GM13977 (cell line): ENCODE results near the gene ENTREP3.

Experiments
- DNase-seq: peaks from one replicate; pipeline ENCODE4 v3.0.0; 2012; ENCODE audit warnings: low spot score
- CTCF ChIP-seq: IDR thresholded peaks from 2 replicates; pipeline ENCODE4 v1.5.1; 2012; ENCODE audit warnings: mild to moderate bottlenecking, control low read depth; ENCODE audit not compliant: insufficient read depth; ENCODE audit errors: extremely low read depth, missing control alignments
- in situ Hi-C: fragments of 300-500 bp; cut with MboI; formaldehyde crosslinking; loops from one replicate; pipeline ENCODE4 v1.12.0; 2022; ENCODE audit warnings: low sequenced_read_pairs, low pct_unique_long_range_greater_than_20kb, mixed read lengths, inconsistent platforms; ENCODE audit not compliant: unreplicated experiment

ENTREP3 gene

GRCh38 chr1:155272466-155273342, 17.4 kb upstream of the ENTREP3 start:
- no peak for TF ChIP-seq CTCF
- no peak for DNase-seq
- in situ Hi-C loops = loop anchor here (25.0 kb wide), 1 partner anchor 315 kb away; no protein-coding TSS in a partner anchor

GRCh38 chr1:155269381-155269780, 14.1 kb upstream of the ENTREP3 start:
- in situ Hi-C loops = loop anchor here (25.0 kb wide), 1 partner anchor 318 kb away; no protein-coding TSS in a partner anchor
- DNase-seq = no peak
- TF ChIP-seq CTCF = no peak

DNA sequence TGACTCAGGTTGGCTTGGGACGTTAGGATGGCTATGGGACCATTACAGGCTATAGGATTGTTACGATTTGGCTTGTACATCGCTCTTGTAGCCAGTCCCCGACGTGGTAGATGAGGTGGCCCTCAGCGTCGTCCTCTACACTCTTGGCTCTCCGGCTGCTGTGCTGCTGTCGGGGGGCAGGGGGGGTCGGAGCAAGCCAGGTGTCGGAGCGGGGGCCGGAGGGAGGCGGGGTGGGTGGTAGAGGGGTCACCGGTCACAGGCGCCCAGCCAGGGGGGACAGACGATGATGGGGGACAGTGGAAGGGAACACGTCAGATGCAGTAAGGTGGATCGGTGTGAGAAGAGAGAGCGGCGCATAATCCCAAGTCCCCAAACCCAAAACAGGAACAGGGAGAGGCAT, 13.3 kb upstream of the ENTREP3 start:
- TF ChIP-seq CTCF = no peak
- in situ Hi-C loops = loop anchor here (25.0 kb wide), 1 partner anchor 319 kb away; no protein-coding TSS in a partner anchor

DNA sequence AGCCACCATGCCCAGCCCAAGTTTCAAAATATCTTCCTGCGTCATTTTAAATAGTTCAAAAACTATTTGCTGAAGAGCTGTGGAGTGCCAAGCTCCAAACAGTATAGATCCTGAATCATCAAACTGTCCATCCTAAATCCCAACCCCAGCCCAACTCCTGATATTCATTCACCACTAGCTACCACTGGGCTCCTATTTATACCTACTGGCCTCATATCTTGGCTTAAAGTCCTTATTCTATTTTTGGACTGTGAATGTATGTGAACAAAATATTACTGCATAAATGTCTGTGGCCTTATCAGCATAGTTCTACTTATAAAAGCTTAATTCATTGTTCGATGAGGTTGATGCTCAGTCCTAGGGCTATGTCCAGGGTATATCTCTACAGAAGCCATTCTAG, 12.1 kb upstream of the ENTREP3 start:
- no peak for TF ChIP-seq CTCF
- DNase-seq = no peak
- in situ Hi-C loops = loop anchor here (25.0 kb wide), 1 partner anchor 320 kb away; no protein-coding TSS in a partner anchor

More for the DNA sequence above, 13.3 kb upstream of the ENTREP3 start:
- DNase-seq = no peak

DNA sequence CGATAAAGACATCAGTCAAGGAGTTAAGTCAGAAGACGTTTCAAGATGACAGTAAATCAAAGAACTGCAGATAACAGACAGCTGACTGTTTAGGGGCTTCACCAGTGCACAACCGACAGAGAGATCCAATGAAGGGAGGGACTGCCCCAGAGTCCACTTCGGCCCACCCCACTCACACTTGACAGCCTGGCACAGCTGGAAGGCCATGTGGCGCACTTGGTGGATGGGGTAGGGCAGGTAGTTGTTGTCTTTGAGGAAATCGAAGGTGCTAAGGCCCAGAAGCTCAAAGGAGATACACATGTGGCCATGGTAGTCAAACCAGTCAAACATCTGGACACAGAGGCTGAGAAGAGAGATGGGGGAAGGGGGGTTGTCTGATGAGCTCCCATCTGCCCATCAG, 11.3 kb upstream of the ENTREP3 start:
- in situ Hi-C loops = loop anchor here (25.0 kb wide), 1 partner anchor 321 kb away; no protein-coding TSS in a partner anchor
- DNase-seq = no peak
- no peak for TF ChIP-seq CTCF

DNA sequence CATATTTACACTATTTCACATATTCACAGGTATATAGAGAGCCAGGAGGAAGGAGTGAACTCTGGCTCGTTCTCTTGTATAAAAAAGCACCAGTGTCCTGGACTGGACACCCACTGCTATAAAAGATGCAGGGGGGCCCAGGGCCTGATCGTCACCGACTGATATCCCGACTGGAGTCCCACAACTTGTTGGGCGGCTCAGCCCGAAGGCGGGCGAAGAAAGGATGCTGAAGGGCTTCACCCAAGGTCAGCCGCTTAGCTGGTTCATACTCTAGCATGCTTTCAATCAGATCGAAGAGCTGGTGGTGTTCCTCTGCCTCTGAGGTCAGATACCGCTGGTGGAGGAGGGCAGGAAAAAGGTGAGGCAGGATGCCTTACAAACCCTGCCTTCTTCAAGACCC, 7.8 kb upstream of the ENTREP3 start:
- in situ Hi-C loops = loop anchor here (25.0 kb wide), 1 partner anchor 324 kb away; no protein-coding TSS in a partner anchor
- TF ChIP-seq CTCF = no peak

More for the DNA sequence above, 7.8 kb upstream of the ENTREP3 start:
- DNase-seq = no peak
